Renal pelvis (tissue), 4 donors: Measurements from ENCODE around the gene MBD2. TPM values are rescaled to one million over a fixed set of nuclear protein-coding genes. Genes with fewer than 3 reads are reported as not detected.
"Not testable (repeated sequence)": the region's sequence is repeated elsewhere in the genome, so short reads cannot be mapped to it uniquely, and the experiment has no call there.

Source experiments
- DNase-seq: peaks from one replicate; pipeline ENCODE4 v3.0.0-alpha.2; 2013
- polyA plus RNA-seq, 3 donors: library from polyadenylated mRNA; unstranded; fragments of 120-200 nt; gene quantifications; one replicate each; pipeline ENCODE4 v1.2.1, GENCODE V29; 2013; ENCODE audit not compliant: insufficient read length in 3 of 3

MBD2 gene
- polyA plus RNA-seq, 3 donors = 93.5 to 121 (median 113) TPM

DNA sequence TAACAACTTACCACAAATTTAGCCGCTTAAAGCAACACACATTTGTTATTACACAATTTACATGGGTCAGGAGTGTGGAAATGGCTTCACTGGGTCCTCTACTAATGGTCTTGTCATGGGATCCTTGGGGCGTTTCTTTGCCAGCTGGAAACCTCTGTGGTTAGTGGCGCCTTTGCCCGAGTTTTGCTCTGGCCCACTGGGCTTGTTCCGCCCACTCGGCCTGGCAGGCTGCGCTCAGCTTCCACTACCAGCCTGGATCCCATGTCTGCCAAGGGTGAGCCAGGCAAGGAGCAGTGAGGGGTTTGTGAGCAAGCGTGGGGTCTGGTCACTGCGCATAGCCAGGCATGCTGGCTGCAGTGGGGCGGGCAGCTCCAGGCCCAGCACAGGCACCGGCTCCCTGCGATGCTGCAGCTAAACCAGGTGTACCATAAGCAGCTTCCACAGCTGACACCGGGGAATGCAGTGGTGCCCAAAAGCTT is 16.2 kb upstream of the MBD2 start:
- no peak for DNase-seq

DNA sequence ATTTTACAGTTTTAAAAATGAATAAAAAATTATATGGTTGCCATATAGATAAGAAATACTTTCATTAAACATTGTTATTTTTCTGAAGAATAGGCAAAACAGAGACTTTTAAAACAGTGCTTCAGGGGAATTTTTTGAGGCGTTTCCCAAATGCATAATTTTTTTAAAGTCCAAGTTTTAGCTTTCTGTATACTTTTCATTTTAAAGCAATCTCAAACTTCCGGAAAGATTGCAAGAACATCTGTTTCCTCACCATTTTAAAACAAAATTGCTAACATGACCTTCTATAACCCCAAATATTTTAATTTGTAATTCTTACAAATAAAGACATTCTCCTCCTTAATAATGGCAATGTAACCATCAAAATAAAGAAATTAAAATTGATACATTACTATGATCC is 15.1 kb upstream of the MBD2 start:
- DNase-seq = no peak

GRCh38 chr18:54239091-54239490 is 14.6 kb upstream of the MBD2 start:
- no peak for DNase-seq

- no peak for DNase-seq
Measured at GRCh38 chr18:54238173-54238936, 13.9 kb upstream of the MBD2 start.

GRCh38 chr18:54235871-54236270 is 11.4 kb upstream of the MBD2 start:
- DNase-seq = no peak

- no peak for DNase-seq
Measured at GRCh38 chr18:54233747-54234146, 9.3 kb upstream of the MBD2 start.

GRCh38 chr18:54233228-54233625 is 8.8 kb upstream of the MBD2 start:
- no peak for DNase-seq

GRCh38 chr18:54232485-54233227 is 8.2 kb upstream of the MBD2 start:
- DNase-seq = no peak

DNA sequence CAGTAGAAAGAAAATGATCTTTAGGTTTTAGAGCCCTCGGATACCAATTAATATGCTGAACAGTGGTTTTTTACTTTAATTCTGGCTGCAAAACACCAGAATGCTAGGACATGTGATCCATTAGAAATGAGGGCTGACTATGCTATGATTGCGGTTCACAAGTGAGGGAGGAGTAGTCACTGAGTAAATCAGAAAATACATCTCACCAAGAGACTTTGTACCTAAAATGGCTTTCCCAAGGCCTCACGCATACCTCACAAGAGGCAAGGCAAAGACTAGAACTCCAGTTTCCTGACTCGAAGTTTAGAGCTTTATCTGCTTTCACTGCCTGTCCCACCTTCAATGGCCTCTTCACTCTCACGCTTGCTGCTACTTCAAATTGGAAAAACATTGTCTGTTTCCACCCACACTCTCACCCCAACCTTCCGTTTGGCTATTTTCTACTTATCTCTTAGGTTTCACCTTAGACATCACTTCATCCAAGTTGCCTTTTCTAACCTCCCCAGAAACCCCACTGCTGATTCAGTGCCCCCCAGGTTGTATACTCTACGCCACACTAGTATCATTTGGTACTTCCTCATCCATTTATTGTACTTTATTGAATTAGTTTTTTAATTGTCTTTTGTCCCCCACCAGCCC is 5.1 kb upstream of the MBD2 start:
- no peak for DNase-seq

- no peak for DNase-seq
Measured at GRCh38 chr18:54228364-54228763, 3.9 kb upstream of the MBD2 start.

DNA sequence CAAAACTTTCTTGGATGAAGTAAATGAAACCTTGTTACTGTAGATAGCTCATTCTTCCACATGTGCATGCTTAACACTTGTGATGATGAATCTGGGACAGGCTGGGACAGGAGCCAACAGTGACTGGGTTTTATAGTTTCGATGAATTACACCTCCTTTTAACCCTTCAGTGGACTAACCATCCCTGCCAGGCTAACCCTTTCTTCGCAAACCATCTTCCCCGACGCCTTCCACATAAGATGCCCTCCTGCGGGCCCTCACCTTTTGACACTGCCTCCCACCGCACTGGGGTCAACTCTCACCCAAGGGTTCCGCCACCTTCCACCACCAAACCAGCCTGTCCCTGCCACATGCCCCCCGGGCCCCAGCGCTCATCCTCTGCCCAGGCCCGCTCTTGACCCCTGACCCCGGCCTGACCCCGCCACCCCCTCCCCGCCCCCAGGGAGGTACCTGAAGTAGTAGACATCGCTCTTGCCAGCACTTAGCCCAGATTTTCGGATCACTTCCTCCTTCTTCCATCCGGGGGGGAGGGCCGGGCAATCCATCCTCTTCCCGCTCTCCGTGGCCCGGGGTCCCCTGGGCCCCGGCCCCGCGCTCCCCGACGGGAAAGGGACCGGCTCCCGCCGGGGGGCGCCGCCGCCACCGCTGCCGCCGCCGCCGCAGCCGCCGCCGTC is 764 bp downstream of the MBD2 start:
- peak; percentile 77 for DNase-seq

DNA sequence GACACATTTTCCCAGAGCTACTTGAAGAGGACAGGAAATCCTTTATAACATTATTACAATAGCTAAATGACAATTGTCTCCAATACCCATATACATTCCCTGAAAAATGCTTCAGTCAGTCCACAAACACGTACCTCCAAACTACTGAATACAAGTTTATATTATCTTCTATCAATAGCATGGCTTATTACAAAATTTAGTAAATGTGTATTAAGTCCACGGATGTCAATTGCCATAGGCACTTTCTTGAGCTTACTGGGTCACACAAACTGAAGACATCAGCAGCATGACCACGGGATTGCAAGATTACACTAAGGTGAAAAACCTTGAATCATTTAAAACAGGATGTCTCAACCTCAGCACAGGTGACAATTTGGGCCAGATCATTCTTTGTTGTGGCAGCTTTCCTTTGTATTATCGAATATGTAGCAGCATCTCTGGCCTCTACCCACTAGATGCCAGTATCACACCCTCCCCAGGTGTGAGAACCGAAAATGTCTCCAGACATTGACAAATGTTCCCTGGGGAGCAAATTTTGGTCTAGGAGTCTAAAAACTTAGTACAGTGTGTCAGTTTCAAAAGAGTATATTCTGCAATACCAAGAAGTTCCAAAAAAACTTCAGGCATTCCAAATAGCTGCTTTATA is 1.4 kb downstream of the MBD2 start:
- no peak for DNase-seq

DNA sequence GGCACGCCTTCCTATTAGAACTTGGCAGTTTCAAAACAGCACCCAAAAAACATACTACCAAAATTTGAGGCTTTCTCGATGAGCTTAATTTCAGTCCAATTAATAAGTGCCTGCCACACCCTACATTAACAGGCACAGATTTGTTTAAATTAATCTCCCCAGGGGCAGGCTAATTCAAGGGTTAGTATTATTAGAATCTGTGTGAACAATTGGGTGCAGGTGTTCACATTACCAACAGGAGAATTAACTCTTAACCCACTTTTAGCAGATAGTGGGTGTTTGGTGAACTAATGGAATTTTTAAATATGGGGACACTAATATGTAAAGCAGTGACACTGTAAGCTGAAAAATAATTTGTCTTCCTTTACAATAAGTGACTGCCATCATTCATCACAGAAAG is 4.1 kb downstream of the MBD2 start:
- no peak for DNase-seq

DNA sequence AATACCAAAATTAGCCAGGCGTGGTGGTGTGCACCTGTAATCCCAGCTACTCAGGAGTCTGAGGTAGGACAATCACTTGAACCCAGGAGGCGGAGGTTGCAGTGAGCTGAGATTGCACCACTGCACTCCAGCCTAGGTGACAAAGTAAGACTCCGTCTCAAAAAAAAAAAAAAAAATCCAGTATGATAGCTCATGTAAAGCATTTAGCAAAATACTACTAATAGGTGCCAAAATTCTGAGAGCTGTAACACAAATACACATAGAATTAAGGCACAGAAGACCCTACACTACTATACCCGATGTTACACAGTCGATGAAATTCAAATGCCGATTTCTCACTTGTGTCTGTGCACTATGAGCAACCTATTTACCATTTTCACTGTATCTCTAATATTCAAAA is 5.7 kb downstream of the MBD2 start:
- not testable (repeated sequence) for DNase-seq

- DNase-seq = no peak
Measured at GRCh38 chr18:54218299-54218698, 6.2 kb downstream of the MBD2 start.

GRCh38 chr18:54217624-54218023 is 6.8 kb downstream of the MBD2 start:
- no peak for DNase-seq

- no peak for DNase-seq
Measured at GRCh38 chr18:54215069-54215468, 9.4 kb downstream of the MBD2 start.

GRCh38 chr18:54210463-54210862 is 14.0 kb downstream of the MBD2 start:
- no peak for DNase-seq

DNA sequence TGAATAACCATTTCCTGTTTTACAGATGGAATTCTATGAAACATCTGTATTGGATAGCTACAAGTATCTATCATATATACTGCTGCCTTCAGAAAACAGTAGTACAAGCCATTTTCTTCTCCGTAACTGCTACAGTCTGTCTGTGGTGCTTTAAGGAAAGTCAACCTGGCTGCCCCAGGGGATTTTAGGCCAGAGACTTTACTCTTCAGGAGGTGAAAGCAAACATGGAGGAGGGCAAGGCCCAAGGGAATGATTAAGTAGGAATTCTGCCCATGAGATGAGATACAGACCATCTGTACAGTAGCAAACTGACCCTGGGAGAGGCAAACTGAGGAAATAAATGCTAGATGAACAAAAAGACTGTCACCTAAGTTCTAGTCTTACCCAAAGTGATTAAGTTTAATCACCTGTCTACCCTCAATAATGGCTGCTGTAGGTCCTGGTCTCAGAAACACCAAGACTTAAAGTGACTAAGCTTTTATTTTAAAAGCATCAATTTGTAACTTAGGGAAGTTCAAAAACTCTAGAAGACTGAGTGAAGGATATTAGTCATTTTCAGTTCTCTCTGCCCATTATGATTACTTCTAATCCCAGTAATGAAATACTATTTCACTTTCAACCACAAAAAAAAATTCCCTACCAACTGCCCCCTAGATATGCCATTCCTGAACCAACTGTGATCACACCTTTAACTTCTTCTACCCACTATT is 14.8 kb downstream of the MBD2 start:
- DNase-seq = no peak

- no peak for DNase-seq
Measured at GRCh38 chr18:54206447-54206846, 18.0 kb downstream of the MBD2 start.

GRCh38 chr18:54205959-54206358 is 18.5 kb downstream of the MBD2 start:
- DNase-seq = no peak
